HCT116 (cell line): ENCODE results near the gene AP3D1. TPM values are rescaled to one million over a fixed set of nuclear protein-coding genes. Genes with fewer than 3 reads are reported as not detected.

ENCODE experiments used
- ATAC-seq: fragments of 200-7000 bp; cut with Tn5 transposase; 2 replicates; pipeline ENCODE4 v1.9.1; 2020; ENCODE audit warnings: mild to moderate bottlenecking, moderate library complexity
- BruUV-seq: library from RNA; stranded (reverse); fragments of 400-500 nt; replicated peaks from 2 replicates; lab custom pipeline; 2021; lab: Mats Ljungman, UMichigan
- CTCF ChIA-PET: fragments of 300-600 bp; sonication (Branson Sonifier 250); formaldehyde crosslinking; loops from one replicate; lab custom pipeline; 2021; ENCODE audit warnings: antibody characterized with exemption; lab: Charles Lee
- POLR2A ChIA-PET: fragments of 300-600, 350-600 bp; sonication (Branson Sonifier 250); formaldehyde crosslinking; loops from one replicate; lab custom pipeline; 2021; ENCODE audit warnings: antibody characterized with exemption; lab: Charles Lee
- RAD21 ChIA-PET, 2 experiments: fragments of 300-600 bp; sonication (Branson Sonifier 250); formaldehyde crosslinking; loops; one replicate each; lab custom pipeline; 2023; ENCODE audit warnings: low total read pairs in 2 of 2; ENCODE audit not compliant: uncharacterized antibody in 2 of 2, unreplicated experiment in 2 of 2, low non-redundant PET in 1 of 2; lab: Charles Lee
- DNase-seq: peaks from one replicate; pipeline ENCODE4 v3.0.0-alpha.2; 2010; ENCODE audit warnings: low read depth, low spot score
- H2AFZ ChIP-seq: fragments of 200-600 bp; shearing (Covaris generic), sonication (generic); 2 replicates; pipeline ENCODE4 v1.6.1; 2017; ENCODE audit warnings: low read depth, mixed run types, mixed read lengths, antibody characterized with exemption, low read length; ENCODE audit not compliant: poor library complexity, severe bottlenecking
- H3K27ac ChIP-seq: 2 replicates; pipeline ENCODE4 v1.5.1; 2012; ENCODE audit warnings: low read depth, low read length
- H3K27me3 ChIP-seq: fragments of 200-600 bp; sonication (generic); 2 replicates; pipeline ENCODE4 v1.6.1; 2016; ENCODE audit warnings: mixed run types, low read length, mixed read lengths; ENCODE audit not compliant: insufficient read depth
- H3K36me3 ChIP-seq, 2 experiments: fragments of 200-500 bp in 1 of 2; fragments of 200-600 bp in 1 of 2; sonication (Bioruptor generic) in 1 of 2; sonication (generic) in 1 of 2; 2 replicates each; pipeline versions ENCODE4 v1.5.1 to v1.6.1; 2014 to 2016; ENCODE audit warnings: low read length in 2 of 2, inconsistent platforms in 1 of 2, mixed read lengths in 1 of 2, mixed run types in 1 of 2; ENCODE audit not compliant: insufficient read depth in 2 of 2, control insufficient read depth in 1 of 2
- H3K4me1 ChIP-seq, 2 experiments: fragments of 200-600 bp in 1 of 2; sonication (generic) in 1 of 2; 2 replicates each; pipeline versions ENCODE4 v1.5.1 to v1.6.1; 2012 to 2017; ENCODE audit warnings: low read length in 2 of 2, inconsistent platforms in 1 of 2, mild to moderate bottlenecking in 1 of 2, mixed read lengths in 1 of 2, mixed run types in 1 of 2, moderate library complexity in 1 of 2; ENCODE audit not compliant: insufficient read depth in 2 of 2, control insufficient read depth in 1 of 2
- H3K4me2 ChIP-seq: fragments of 200-600 bp; sonication (generic); 2 replicates; pipeline ENCODE4 v1.6.1; 2017; ENCODE audit warnings: mixed run types, low read length, mixed read lengths
- H3K4me3 ChIP-seq, 2 experiments: fragments of 200-600 bp in 1 of 2; sonication (generic) in 1 of 2; replicated peaks in 1 of 2; 2 replicates each; pipeline ENCODE4 v1.5.1; 2011 to 2016; ENCODE audit warnings: low read length in 2 of 2, control low read depth in 1 of 2, low read depth in 1 of 2, mild to moderate bottlenecking in 1 of 2, mixed read lengths in 1 of 2, mixed run types in 1 of 2
- H3K79me2 ChIP-seq: fragments of 200-600 bp; sonication (generic); 2 replicates; pipeline ENCODE4 v1.6.1; 2017; ENCODE audit warnings: mild to moderate bottlenecking, mixed run types, low read length, moderate library complexity, mixed read lengths; ENCODE audit not compliant: insufficient read depth
- H3K9ac ChIP-seq: fragments of 200-600 bp; sonication (generic); 2 replicates; pipeline ENCODE4 v1.6.1; 2016; ENCODE audit warnings: low read length, mixed read lengths
- H3K9me2 ChIP-seq: fragments of 200-600 bp; sonication (generic), shearing (Covaris generic); 2 replicates; pipeline ENCODE4 v1.6.1; 2017; ENCODE audit warnings: mixed run types, mild to moderate bottlenecking, moderate library complexity; ENCODE audit not compliant: insufficient read depth
- H3K9me3 ChIP-seq, 2 experiments: fragments of 200-500 bp in 1 of 2; fragments of 200-600 bp in 1 of 2; sonication (Bioruptor generic) in 1 of 2; sonication (generic) in 1 of 2; 2 replicates each; pipeline ENCODE4 v1.6.1; 2014 to 2017; ENCODE audit warnings: low read length in 2 of 2, mixed read lengths in 2 of 2, inconsistent platforms in 1 of 2, low read depth in 1 of 2, mild to moderate bottlenecking in 1 of 2, mixed run types in 1 of 2, moderate library complexity in 1 of 2; ENCODE audit not compliant: control insufficient read depth in 1 of 2, insufficient read depth in 1 of 2
- H4K20me1 ChIP-seq: fragments of 200-600 bp; sonication (generic), shearing (Covaris generic); 2 replicates; pipeline ENCODE4 v1.6.1; 2017; ENCODE audit warnings: mixed run types, mild to moderate bottlenecking, moderate library complexity; ENCODE audit not compliant: insufficient read depth
- CBX3 ChIP-seq: IDR thresholded peaks from 2 replicates; pipeline ENCODE4 v1.6.1; 2012; ENCODE audit warnings: low read depth
- EGR1 ChIP-seq: IDR thresholded peaks from 2 replicates; pipeline ENCODE4 v1.6.1; 2012; ENCODE audit warnings: low read depth
- JUND ChIP-seq: IDR thresholded peaks from 2 replicates; pipeline ENCODE4 v1.6.1; 2012
- POLR2AphosphoS5 ChIP-seq: IDR thresholded peaks from 2 replicates; pipeline ENCODE4 v1.6.1; 2011; ENCODE audit warnings: mild to moderate bottlenecking, low read depth, low read length, moderate library complexity
- RAD21 ChIP-seq: IDR thresholded peaks from 2 replicates; pipeline ENCODE4 v1.6.1; 2012; ENCODE audit warnings: low read depth, mild to moderate bottlenecking
- SP1 ChIP-seq: IDR thresholded peaks from 2 replicates; pipeline ENCODE4 v1.6.1; 2012; ENCODE audit warnings: low read depth
- SRF ChIP-seq: IDR thresholded peaks from 2 replicates; pipeline ENCODE4 v1.6.1; 2012; ENCODE audit warnings: low read depth
- TCF7L2 ChIP-seq: IDR thresholded peaks from 2 replicates; pipeline ENCODE4 v1.7.0; 2011; ENCODE audit warnings: borderline replicate concordance, inconsistent platforms; ENCODE audit not compliant: insufficient read depth, insufficient read length; ENCODE audit errors: extremely low read depth
- ZFX ChIP-seq: fragments of 450-650 bp; IDR thresholded peaks from 2 replicates; pipeline ENCODE4 v1.6.1; 2017
- ZNF274 ChIP-seq: fragments of 200-500 bp; sonication (Bioruptor generic); IDR thresholded peaks from 2 replicates; pipeline ENCODE4 v1.6.1; 2014; ENCODE audit warnings: mild to moderate bottlenecking, low read depth, low read length, inconsistent platforms
- intact Hi-C: fragments of 100-400 bp; cut with micrococcal nuclease; formaldehyde crosslinking; loops from 2 replicates; pipeline ENCODE4 v1.10.0; 2022
- total RNA-seq: library from RNA; stranded (reverse); gene quantifications from one replicate; pipeline ENCODE4 v1.2.1, GENCODE V29; 2021; ENCODE audit not compliant: unreplicated experiment
- TF ChIP-seq, protein P1 (sequence below): IDR thresholded peaks from 2 replicates; pipeline ENCODE4 v1.6.1; 2012
- TF ChIP-seq, protein P2 (sequence below): IDR thresholded peaks from 2 replicates; pipeline ENCODE4 v1.6.1; 2012; ENCODE audit warnings: low read depth
- TF ChIP-seq, protein P3 (sequence below): IDR thresholded peaks from 2 replicates; pipeline ENCODE4 v1.6.1; 2011; ENCODE audit warnings: mild to moderate bottlenecking, low read length, moderate library complexity; ENCODE audit not compliant: insufficient replicate concordance; ENCODE audit errors: extremely low read depth

The AP3D1 gene
- total RNA-seq, 1 experiment from 2014 or later: 137 TPM

DNA sequence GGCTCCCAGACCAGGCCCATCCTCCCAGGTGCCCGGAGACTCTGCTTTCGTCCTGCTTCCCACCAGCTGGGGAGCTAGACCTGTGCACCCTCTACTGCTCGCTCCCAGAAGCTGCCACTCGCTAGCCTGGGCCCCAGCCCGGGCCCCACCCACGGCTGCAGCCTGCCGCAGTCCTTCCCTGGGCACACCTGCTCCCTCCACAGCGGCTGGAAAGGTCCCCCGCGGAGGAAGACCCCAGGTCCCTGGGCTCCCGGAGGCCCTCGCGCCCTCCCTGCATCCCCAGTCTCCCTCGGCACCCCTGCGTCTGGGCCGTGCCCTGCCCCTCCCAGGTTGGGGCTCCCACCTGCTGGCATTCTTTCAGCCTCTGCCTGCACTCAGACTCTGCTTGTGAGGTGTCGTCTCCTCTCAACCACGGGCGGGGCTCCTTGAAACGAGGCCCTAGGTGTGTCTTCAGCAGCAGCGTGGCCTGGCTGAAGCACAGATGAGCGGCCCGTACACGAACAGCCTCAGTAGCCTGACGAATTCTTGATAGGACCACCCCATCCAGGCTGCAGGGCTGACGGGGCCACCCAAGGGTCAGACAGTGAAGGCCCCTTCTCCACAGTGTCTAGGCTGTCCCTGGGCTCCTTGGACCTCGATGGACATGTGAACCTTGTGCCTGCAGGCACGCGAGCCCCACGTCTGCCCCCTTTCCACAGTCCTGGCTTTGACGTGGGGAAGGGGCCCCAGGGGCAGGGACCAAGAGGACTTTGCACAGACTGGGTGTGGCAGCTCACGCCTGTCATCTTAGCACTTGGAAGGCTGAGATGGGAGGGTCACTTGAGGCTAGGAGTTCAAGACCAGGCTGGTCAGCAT is 40.3 kb upstream of the AP3D1 start:
- no TSS peak for BruUV-seq
- POLR2A ChIA-PET: no interaction called here
- H3K9me3 ChIP-seq: no peaks in the 10 kb centered on the region
- no peaks in the 10 kb centered on the region for H3K27me3 ChIP-seq
- intact Hi-C loops: no loop called here
- no peaks in the 10 kb centered on the region for H3K9me2 ChIP-seq
- CTCF ChIA-PET: no interaction called here
- ATAC-seq (peak; percentile 22; the same call in 1 of the 2 replicates), DNase-seq (no peak)
- no peaks in the 10 kb centered on the region for H4K20me1 ChIP-seq
- H3K36me3 ChIP-seq: peaks cover 23 to 48% of the 10 kb centered on the region in 2 experiments; a peak in 3 of 4 replicates
- H3K4me2 ChIP-seq: no peak overlapping the region
- H3K9ac ChIP-seq: no peak overlapping the region
- no peak overlapping the region for H2AFZ ChIP-seq
- no peak overlapping the region for H3K4me3 ChIP-seq
- RAD21 ChIA-PET: no interaction called here
- H3K79me2 ChIP-seq: peaks cover 66% of the 10 kb centered on the region
- TF ChIP-seq TCF7L2 (no peak), POLR2AphosphoS5 (no peak)
- H3K4me1 ChIP-seq: no peaks in the 10 kb centered on the region
- H3K27ac ChIP-seq: no peak overlapping the region; the same call in 1 of the 2 replicates

DNA sequence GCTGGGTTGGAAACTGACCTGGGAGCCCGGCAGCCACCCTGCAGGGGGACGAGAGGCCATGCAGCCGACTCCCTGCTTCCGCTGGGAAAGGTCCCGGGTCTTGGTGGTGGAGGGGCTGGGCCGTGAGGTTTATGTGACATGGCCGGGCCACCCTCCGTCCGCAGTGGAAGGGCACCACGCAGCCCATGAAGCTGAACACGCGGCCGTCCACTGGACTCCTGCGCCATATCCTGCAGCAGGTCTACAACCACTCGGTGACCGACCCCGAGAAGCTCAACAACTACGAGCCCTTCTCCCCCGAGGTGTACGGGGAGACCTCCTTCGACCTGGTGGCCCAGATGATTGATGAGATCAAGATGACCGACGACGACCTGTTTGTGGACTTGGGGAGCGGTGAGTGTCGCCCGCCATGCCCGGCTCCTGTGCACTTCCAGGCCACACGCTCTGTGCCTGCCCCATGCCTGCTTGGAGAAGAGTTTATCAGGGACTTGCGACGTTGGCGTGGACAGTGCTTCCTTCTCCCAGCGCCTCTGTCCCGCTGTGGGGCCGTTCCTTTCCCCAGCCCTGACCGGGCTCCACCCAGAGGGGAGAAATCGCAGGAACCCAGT is 39.6 kb upstream of the AP3D1 start:
- ATAC-seq (no peak), DNase-seq (no peak)
- RAD21 ChIA-PET: no interaction called here
- Histone ChIP-seq H3K36me3 (peaks cover 27 to 55% of the 10 kb centered on the region in 2 experiments; a peak in 3 of 4 replicates), H3K9me3 (no peaks in the 10 kb centered on the region), H3K79me2 (peaks cover 66% of the 10 kb centered on the region), H3K27me3 (no peaks in the 10 kb centered on the region), H4K20me1 (no peaks in the 10 kb centered on the region), H3K4me1 (no peaks in the 10 kb centered on the region), H2AFZ (no peak overlapping the region), H3K4me3 (no peak overlapping the region), H3K27ac (no peak overlapping the region; the same call in 1 of the 2 replicates), H3K9me2 (no peaks in the 10 kb centered on the region), H3K4me2 (no peak overlapping the region), H3K9ac (no peak overlapping the region)
- CTCF ChIA-PET: no interaction called here
- intact Hi-C loops: no loop called here
- no TSS peak for BruUV-seq
- POLR2A ChIA-PET: no interaction called here
- TF ChIP-seq ZFX (no peak), JUND (no peak), SRF (no peak), ZNF274 (no peak), TCF7L2 (no peak), EGR1 (no peak), SP1 (no peak), RAD21 (no peak), CBX3 (no peak)
- TF ChIP-seq, protein P1, sequence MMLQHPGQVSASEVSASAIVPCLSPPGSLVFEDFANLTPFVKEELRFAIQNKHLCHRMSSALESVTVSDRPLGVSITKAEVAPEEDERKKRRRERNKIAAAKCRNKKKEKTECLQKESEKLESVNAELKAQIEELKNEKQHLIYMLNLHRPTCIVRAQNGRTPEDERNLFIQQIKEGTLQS: no peak
- TF ChIP-seq, protein P2, sequence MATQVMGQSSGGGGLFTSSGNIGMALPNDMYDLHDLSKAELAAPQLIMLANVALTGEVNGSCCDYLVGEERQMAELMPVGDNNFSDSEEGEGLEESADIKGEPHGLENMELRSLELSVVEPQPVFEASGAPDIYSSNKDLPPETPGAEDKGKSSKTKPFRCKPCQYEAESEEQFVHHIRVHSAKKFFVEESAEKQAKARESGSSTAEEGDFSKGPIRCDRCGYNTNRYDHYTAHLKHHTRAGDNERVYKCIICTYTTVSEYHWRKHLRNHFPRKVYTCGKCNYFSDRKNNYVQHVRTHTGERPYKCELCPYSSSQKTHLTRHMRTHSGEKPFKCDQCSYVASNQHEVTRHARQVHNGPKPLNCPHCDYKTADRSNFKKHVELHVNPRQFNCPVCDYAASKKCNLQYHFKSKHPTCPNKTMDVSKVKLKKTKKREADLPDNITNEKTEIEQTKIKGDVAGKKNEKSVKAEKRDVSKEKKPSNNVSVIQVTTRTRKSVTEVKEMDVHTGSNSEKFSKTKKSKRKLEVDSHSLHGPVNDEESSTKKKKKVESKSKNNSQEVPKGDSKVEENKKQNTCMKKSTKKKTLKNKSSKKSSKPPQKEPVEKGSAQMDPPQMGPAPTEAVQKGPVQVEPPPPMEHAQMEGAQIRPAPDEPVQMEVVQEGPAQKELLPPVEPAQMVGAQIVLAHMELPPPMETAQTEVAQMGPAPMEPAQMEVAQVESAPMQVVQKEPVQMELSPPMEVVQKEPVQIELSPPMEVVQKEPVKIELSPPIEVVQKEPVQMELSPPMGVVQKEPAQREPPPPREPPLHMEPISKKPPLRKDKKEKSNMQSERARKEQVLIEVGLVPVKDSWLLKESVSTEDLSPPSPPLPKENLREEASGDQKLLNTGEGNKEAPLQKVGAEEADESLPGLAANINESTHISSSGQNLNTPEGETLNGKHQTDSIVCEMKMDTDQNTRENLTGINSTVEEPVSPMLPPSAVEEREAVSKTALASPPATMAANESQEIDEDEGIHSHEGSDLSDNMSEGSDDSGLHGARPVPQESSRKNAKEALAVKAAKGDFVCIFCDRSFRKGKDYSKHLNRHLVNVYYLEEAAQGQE: no peak
- TF ChIP-seq, protein P3, sequence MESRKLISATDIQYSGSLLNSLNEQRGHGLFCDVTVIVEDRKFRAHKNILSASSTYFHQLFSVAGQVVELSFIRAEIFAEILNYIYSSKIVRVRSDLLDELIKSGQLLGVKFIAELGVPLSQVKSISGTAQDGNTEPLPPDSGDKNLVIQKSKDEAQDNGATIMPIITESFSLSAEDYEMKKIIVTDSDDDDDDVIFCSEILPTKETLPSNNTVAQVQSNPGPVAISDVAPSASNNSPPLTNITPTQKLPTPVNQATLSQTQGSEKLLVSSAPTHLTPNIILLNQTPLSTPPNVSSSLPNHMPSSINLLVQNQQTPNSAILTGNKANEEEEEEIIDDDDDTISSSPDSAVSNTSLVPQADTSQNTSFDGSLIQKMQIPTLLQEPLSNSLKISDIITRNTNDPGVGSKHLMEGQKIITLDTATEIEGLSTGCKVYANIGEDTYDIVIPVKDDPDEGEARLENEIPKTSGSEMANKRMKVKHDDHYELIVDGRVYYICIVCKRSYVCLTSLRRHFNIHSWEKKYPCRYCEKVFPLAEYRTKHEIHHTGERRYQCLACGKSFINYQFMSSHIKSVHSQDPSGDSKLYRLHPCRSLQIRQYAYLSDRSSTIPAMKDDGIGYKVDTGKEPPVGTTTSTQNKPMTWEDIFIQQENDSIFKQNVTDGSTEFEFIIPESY: no peak
